HUES64 (cell line): ENCODE measurements around the gene TPST2.

ENCODE experiments used
- H3K27ac ChIP-seq: 2 replicates; pipeline ENCODE4 v1.7.0; 2013; ENCODE audit warnings: low read depth, low read length, inconsistent platforms
- H3K27me3 ChIP-seq: 2 replicates; pipeline ENCODE4 v1.6.1; 2013; ENCODE audit warnings: mild to moderate bottlenecking, low read length; ENCODE audit not compliant: insufficient read depth
- H3K36me3 ChIP-seq: 2 replicates; pipeline ENCODE4 v1.6.1; 2013; ENCODE audit warnings: mild to moderate bottlenecking, low read length; ENCODE audit not compliant: insufficient read depth
- H3K4me1 ChIP-seq: 2 replicates; pipeline ENCODE4 v1.6.1; 2013; ENCODE audit warnings: mild to moderate bottlenecking, low read length, moderate library complexity; ENCODE audit not compliant: insufficient read depth
- H3K4me3 ChIP-seq: 2 replicates; pipeline ENCODE4 v1.5.1; 2013; ENCODE audit warnings: mild to moderate bottlenecking, low read length, moderate library complexity
- H3K9ac ChIP-seq: 2 replicates; pipeline ENCODE4 v1.6.1; 2013; ENCODE audit warnings: mild to moderate bottlenecking, low read depth, low read length
- H3K9me3 ChIP-seq: 2 replicates; pipeline ENCODE4 v1.6.1; 2013; ENCODE audit warnings: low read depth, low read length; ENCODE audit not compliant: insufficient read depth
- WGBS: fragments of 150-250, 120-280 bp; methylation state at CpG from one replicate; pipeline ENCODE4 v1.1.7; 2013; ENCODE audit warnings: missing lambda C conversion rate; 5-methylcytosine and 5-hydroxymethylcytosine counted together

The TPST2 gene

GRCh38 chr22:26565889-26566288 is 24.0 kb downstream of the TPST2 start:
- Histone ChIP-seq H3K27me3 (no peaks in the 10 kb centered on the region), H3K4me3 (no peak overlapping the region), H3K27ac (no peak overlapping the region), H3K9ac (no peak overlapping the region), H3K9me3 (no peaks in the 10 kb centered on the region), H3K4me1 (peaks cover 42% of the 10 kb centered on the region), H3K36me3 (peaks cover 13% of the 10 kb centered on the region; the same call in 1 of the 2 replicates)
- 93% methylated on average over 8 of the region's 8 CpGs for WGBS

- Histone ChIP-seq H3K9me3 (no peaks in the 10 kb centered on the region), H3K9ac (no peak overlapping the region)
Measured at GRCh38 chr22:26565181-26565580, 24.8 kb downstream of the TPST2 start.

GRCh38 chr22:26564672-26565071 is 25.3 kb downstream of the TPST2 start:
- WGBS = 81% methylated on average over 3 of the region's 3 CpGs
- Histone ChIP-seq H3K4me1 (peaks cover 42% of the 10 kb centered on the region), H3K9me3 (no peaks in the 10 kb centered on the region), H3K9ac (no peak overlapping the region), H3K36me3 (peaks cover 13% of the 10 kb centered on the region; the same call in 1 of the 2 replicates), H3K4me3 (no peak overlapping the region), H3K27ac (peak overlapping the region; percentile 56; the same call in 1 of the 2 replicates), H3K27me3 (no peaks in the 10 kb centered on the region)

More at GRCh38 chr22:26565181-26565580, 24.8 kb downstream of the TPST2 start:
- 86% methylated on average over 6 of the region's 6 CpGs for WGBS
- peaks cover 42% of the 10 kb centered on the region for H3K4me1 ChIP-seq
- H3K27ac ChIP-seq = peak overlapping the region; percentile 56; the same call in 1 of the 2 replicates
- peaks cover 13% of the 10 kb centered on the region; the same call in 1 of the 2 replicates for H3K36me3 ChIP-seq
- no peak overlapping the region for H3K4me3 ChIP-seq
- no peaks in the 10 kb centered on the region for H3K27me3 ChIP-seq

- no peaks in the 10 kb centered on the region for H3K27me3 ChIP-seq
- H3K36me3 ChIP-seq = peaks cover 11% of the 10 kb centered on the region; the same call in 1 of the 2 replicates
- no peak overlapping the region for H3K9ac ChIP-seq
- peaks cover 42% of the 10 kb centered on the region for H3K4me1 ChIP-seq
- H3K9me3 ChIP-seq = no peaks in the 10 kb centered on the region
- WGBS = 93% methylated on average over 8 of the region's 8 CpGs
- H3K27ac ChIP-seq = no peak overlapping the region
- no peak overlapping the region for H3K4me3 ChIP-seq
Measured at GRCh38 chr22:26564181-26564580, 25.8 kb downstream of the TPST2 start.

GRCh38 chr22:26563022-26563421 is 26.9 kb downstream of the TPST2 start:
- Histone ChIP-seq H3K4me1 (peaks cover 44% of the 10 kb centered on the region), H3K27me3 (no peaks in the 10 kb centered on the region), H3K4me3 (no peak overlapping the region), H3K36me3 (peaks cover 10% of the 10 kb centered on the region; the same call in 1 of the 2 replicates), H3K9me3 (no peaks in the 10 kb centered on the region), H3K9ac (no peak overlapping the region), H3K27ac (peak overlapping the region; percentile 23; the same call in 1 of the 2 replicates)
- 78% methylated on average over 5 of the region's 5 CpGs for WGBS

- Histone ChIP-seq H3K9me3 (no peaks in the 10 kb centered on the region), H3K27me3 (no peaks in the 10 kb centered on the region), H3K4me1 (peaks cover 32% of the 10 kb centered on the region), H3K27ac (no peak overlapping the region), H3K36me3 (peaks cover 10% of the 10 kb centered on the region; the same call in 1 of the 2 replicates), H3K9ac (no peak overlapping the region), H3K4me3 (no peak overlapping the region)
- 84% methylated on average over 9 of the region's 9 CpGs for WGBS
Measured at GRCh38 chr22:26561756-26562417, 28.0 kb downstream of the TPST2 start.

GRCh38 chr22:26559961-26560575 is 29.9 kb downstream of the TPST2 start:
- Histone ChIP-seq H3K9ac (no peak overlapping the region), H3K4me1 (peaks cover 32% of the 10 kb centered on the region), H3K27me3 (no peaks in the 10 kb centered on the region), H3K4me3 (no peak overlapping the region), H3K36me3 (peaks cover 9% of the 10 kb centered on the region; the same call in 1 of the 2 replicates), H3K9me3 (no peaks in the 10 kb centered on the region), H3K27ac (no peak overlapping the region; the same call in 1 of the 2 replicates)
- 94% methylated on average over 13 of the region's 13 CpGs for WGBS

- Histone ChIP-seq H3K27ac (peak overlapping the region; percentile 10; the same call in 1 of the 2 replicates), H3K4me3 (no peak overlapping the region), H3K9ac (no peak overlapping the region), H3K36me3 (no peaks in the 10 kb centered on the region), H3K9me3 (no peaks in the 10 kb centered on the region), H3K4me1 (peaks cover 18% of the 10 kb centered on the region), H3K27me3 (no peaks in the 10 kb centered on the region)
- 78% methylated on average over 3 of the region's 3 CpGs for WGBS
Measured at GRCh38 chr22:26558248-26558895, 31.6 kb downstream of the TPST2 start.

GRCh38 chr22:26556904-26557303 is 33.0 kb downstream of the TPST2 start:
- WGBS = 90% methylated on average over 5 of the region's 5 CpGs
- Histone ChIP-seq H3K9me3 (no peaks in the 10 kb centered on the region), H3K27me3 (no peaks in the 10 kb centered on the region), H3K27ac (no peak overlapping the region), H3K4me3 (no peak overlapping the region), H3K9ac (no peak overlapping the region), H3K36me3 (no peaks in the 10 kb centered on the region), H3K4me1 (peaks cover 25% of the 10 kb centered on the region)

GRCh38 chr22:26555478-26555877 is 34.5 kb downstream of the TPST2 start:
- Histone ChIP-seq H3K27me3 (no peaks in the 10 kb centered on the region), H3K36me3 (no peaks in the 10 kb centered on the region), H3K9me3 (no peaks in the 10 kb centered on the region), H3K4me1 (peaks cover 32% of the 10 kb centered on the region), H3K4me3 (no peak overlapping the region), H3K9ac (no peak overlapping the region), H3K27ac (peak overlapping the region; percentile 90)
- 82% methylated on average over 11 of the region's 11 CpGs for WGBS

- H3K27me3 ChIP-seq = no peaks in the 10 kb centered on the region
- no peak overlapping the region for H3K9ac ChIP-seq
- H3K4me1 ChIP-seq = peaks cover 37% of the 10 kb centered on the region
- H3K9me3 ChIP-seq = no peaks in the 10 kb centered on the region
- H3K4me3 ChIP-seq = no peak overlapping the region
- no peaks in the 10 kb centered on the region for H3K36me3 ChIP-seq
- 16% methylated on average over 6 of the region's 6 CpGs for WGBS
- peak overlapping the region; percentile 90 for H3K27ac ChIP-seq
Measured at GRCh38 chr22:26554956-26555355, 35.0 kb downstream of the TPST2 start.
